Panc1 (cell line): ENCODE results near the gene TAP2.

Source experiments
- CTCF ChIP-seq: fragments of 450-650 bp; IDR thresholded peaks from 2 replicates; pipeline ENCODE4 v1.5.1; 2017; ENCODE audit warnings: mild to moderate bottlenecking
- POLR2AphosphoS5 ChIP-seq: IDR thresholded peaks from 2 replicates; pipeline ENCODE4 v1.6.1; 2012; ENCODE audit warnings: mild to moderate bottlenecking, low read depth, low read length, moderate library complexity
- REST ChIP-seq, 2 experiments: IDR thresholded peaks; 2 replicates each; pipeline ENCODE4 v1.6.1; 2011 to 2012; ENCODE audit warnings: low read depth in 2 of 2, control low read depth in 1 of 2, low read length in 1 of 2, mild to moderate bottlenecking in 1 of 2, moderate library complexity in 1 of 2; ENCODE audit not compliant: insufficient read depth in 1 of 2
- SIN3A ChIP-seq: IDR thresholded peaks from 2 replicates; pipeline ENCODE4 v1.6.1; 2012; ENCODE audit warnings: low read depth, mild to moderate bottlenecking, low read length, moderate library complexity, borderline replicate concordance; ENCODE audit not compliant: insufficient read depth
- TCF7L2 ChIP-seq: IDR thresholded peaks from 2 replicates; pipeline ENCODE4 v1.6.1; 2011; ENCODE audit warnings: mild to moderate bottlenecking, low read depth, low read length, inconsistent platforms

GRCh38 chr6:32843331-32843978 is 4.9 kb upstream of the TAP2 start:
- TF ChIP-seq CTCF = no peak
- TF ChIP-seq REST (IDR thresholded peaks at IDR 0.05; ENCODE audit: insufficient read depth in 1 of 2, low read depth in 2 of 2, low read length in 1 of 2) = no peak
- TF ChIP-seq POLR2AphosphoS5 = no peak
- no peak for TF ChIP-seq SIN3A
- TF ChIP-seq TCF7L2 = no peak
